HK-2 (cell line): ENCODE results near the gene ZNF503.

Source experiments
- DNase-seq: peaks from one replicate; pipeline ENCODE4 v3.0.0-alpha.2; 2018; ENCODE audit not compliant: unreplicated experiment

The ZNF503 gene, protein sequence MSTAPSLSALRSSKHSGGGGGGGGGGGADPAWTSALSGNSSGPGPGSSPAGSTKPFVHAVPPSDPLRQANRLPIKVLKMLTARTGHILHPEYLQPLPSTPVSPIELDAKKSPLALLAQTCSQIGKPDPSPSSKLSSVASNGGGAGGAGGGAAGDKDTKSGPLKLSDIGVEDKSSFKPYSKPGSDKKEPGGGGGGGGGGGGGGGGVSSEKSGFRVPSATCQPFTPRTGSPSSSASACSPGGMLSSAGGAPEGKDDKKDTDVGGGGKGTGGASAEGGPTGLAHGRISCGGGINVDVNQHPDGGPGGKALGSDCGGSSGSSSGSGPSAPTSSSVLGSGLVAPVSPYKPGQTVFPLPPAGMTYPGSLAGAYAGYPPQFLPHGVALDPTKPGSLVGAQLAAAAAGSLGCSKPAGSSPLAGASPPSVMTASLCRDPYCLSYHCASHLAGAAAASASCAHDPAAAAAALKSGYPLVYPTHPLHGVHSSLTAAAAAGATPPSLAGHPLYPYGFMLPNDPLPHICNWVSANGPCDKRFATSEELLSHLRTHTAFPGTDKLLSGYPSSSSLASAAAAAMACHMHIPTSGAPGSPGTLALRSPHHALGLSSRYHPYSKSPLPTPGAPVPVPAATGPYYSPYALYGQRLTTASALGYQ

DNA sequence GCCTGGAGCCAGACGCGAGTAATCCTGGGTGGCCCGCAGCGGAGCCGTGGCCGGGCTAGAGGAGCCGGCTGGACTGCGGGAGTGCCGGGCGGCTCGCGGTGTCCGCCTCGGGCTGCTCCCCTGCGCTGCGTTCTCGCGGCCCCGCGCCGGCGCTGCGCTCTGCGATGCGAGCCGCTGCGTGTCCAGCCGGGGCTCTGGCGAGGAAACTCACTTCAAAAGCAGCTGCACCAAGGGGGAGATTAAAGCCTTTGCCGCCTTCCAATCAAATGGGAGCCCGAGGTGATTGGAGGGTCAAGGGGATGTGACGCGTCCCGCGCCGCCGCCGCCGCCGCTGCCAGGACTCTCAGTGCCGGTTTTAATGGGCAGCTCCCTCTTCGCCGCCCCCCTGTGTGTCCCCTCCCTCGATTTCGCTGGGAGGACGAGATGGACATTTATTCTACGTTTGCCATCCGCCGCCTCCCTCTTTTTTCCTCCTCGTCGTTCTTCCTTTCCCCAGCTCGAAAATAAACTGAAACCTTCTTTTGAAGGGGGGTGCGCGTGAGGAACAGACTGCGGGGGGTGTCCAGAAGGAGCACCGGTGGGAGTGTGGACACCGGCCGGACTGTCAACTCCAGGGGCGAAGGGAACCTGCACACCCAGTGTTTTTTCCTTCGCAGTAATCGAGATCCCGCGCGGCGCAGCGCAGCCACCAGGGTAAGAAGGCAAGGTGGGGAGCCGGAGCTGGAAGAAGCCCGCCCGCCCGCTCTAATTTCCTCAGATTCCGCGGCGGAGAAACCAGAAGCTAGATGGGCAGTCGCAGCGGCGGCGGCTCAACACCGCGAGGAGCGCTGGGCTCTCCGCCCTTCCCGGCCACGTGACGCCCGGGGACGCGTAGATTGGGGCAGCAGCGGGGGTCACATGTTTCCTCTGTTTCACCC, at the start of gene ZNF503:
ZNF503 (minus strand) TSS at position 196 of the 917 bp plus-strand sequence. CDS start 345 bp downstream, outside the sequence.
- DNase-seq: peak; percentile 98

DNA sequence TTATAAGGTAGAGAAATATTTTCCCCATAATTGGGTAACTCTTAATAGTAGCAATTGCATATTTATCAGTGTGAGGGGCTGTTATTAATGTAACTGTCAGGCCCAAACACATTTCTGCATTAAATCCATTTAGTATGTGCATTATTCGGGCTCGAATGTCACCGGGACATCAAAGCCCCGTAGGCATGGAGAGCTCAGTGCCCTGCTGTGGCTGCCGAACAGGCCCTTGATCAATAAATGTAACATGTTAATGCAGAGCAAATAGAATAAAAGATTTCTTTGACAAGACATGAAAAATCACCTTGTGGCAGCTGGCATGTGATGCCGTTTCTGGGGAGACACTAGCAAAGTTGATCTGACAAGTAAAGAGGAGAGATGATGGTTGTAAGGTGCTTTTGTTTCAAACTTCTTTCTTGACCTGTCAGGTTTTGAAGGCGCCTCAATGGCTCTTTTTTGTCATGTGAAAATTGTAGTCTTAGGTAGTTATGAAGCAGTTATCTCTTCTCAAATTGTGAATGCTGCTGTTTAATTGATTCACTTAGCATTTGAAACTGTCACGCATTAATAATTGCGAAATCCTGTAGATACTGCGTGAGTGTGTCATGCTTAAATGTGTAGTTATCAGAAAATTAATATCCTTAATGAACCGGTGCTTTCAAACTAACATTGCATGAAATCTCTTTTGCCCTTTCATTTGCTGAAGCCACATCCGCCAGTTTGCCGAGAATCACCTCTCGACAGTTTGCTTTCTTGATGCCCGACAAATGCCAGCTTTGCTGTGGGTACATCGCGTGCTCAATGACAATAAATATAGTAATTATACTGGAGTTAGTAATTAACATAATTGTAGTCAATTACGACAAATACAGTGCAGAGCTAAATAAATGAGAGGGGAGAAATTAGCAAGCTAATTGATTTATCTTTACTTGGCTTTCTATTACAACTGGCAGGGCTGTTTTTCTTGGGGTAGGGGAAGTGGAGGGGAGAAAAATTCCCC, 49.4 kb upstream of the ZNF503 start:
- no peak for DNase-seq

DNA sequence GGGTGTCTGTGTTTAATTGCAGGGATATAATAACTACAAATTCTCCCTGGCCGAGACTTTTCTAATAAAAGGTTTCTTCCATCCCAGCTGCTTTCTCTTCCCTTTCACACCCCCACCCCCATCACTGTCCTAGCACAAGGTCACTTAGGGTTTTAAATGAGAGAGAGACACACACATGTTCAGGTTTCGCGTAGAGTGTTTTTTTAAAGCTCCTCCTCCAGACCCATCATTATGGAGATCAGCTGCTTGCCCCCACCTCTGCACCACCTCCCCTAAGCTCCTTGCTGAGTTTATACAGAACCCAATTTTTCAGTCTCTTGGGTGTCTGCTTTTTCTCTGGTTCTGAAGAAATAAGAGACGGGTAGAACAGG, 48.5 kb upstream of the ZNF503 start:
- DNase-seq: no peak

DNA sequence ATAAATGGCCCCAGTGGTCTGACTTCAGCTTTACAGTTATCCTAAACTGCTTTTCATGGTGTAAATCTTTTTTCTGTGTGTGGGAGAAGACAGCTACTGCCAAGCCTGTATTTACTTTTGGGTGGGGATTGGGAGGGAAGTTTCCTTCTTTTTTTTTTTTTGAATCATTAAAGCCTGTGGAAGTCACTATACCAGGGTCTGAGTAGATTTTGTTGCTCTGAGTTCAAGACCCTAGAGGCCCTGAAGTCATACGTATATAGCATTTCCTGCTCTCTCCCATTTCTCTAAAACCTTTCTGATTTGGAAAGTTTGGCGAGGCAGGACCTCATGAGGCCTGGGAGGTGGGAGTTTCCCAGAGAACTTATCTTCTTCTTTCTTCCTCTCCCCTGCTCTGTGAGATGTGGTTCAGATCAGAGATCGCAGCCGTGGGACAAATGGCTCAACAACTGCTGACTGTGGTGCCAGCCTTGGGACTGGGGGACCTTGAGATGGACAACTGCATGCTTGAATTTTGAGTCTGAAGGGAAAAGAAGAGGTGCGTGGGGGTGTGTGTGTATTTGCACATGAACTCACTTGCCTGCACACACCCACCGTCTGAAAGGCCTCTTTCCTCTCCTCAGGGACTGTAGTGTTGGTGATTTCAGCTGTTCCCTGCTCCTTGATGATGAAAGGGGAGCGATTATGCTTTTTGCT, 48.0 kb upstream of the ZNF503 start:
- DNase-seq: no peak

DNA sequence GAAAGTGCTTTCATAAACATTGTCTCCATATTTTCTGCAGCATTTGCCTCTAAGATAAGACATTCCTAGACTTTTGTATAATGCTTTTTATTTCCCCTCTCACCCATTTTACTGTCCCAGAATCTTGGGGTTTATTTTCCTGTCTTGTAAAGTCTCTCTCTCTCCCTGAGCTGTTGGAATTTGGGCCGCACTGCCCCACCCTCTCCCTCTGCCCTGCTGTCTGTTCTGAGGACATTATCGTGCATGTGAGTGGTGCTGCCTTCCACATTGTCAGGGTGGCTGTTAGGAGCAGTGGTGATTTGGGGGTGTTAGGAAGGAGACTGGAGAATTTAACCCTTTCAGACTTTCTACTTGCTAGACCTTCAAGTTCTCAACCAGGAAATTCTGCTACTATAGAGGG, 46.6 kb upstream of the ZNF503 start:
- DNase-seq: no peak

DNA sequence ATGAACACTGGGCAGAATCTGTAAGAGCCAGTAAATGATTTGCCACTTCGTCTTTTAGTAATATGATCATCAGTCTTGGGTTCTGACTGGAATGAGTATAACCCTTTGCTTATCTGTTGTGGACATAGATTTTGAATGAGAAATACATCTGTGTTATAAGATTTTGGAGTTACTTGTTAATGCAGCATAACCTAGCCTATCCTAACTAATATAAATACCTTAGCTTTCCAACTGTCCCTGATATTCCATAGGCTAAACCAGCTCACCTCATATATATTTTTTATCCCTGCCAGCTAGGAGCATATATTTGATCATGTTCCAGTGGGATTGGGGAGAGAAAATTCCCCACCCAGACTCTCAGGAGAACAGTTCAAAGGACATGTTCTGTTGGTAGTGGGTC, 44.9 kb upstream of the ZNF503 start:
- no peak for DNase-seq

DNA sequence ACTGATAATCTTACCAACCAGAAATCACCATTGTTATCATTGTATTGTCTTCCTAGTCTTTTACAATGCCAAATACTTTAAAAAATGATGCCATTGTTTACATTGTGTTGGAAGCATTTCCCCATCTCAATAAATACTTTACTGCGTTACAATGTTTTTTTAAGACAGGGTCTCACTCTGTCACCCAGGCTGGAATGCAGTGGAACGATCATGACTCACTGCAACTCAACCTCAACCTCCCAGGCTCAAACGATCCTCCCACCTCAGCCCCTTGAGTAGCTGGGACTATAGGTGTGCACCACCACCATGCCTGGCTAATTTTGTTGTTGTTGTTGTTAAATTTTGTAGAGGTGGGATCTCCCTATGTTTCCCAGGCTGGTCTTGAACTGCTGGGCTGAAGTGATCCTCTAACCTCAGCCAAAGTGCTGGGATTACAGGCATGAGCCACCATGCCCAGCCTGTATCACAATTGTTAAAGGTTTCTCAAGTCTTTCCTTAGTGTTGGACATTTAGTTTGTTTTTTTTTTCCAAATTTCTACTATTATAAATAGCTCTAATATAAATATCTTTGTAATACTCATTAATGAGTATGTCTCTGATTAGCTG, 43.3 kb upstream of the ZNF503 start:
- DNase-seq: no peak

DNA sequence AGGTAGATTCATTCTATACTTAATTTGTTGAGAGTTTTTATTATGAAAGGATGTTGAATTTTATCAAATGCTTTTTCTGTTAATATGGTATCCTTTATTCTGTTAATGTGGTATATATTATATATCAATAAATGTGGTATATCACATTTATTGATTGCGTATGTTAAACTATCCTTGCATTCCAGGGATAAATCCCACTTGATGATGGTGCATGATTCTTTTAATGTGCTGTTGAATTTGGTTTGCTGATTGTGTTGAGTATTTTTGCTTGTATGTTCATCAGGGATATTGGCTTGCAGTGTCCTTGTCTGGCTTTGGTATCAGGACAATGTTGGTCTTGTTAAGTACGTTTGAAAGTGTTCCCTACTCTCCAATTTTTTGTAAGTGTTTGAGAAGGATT, 41.8 kb upstream of the ZNF503 start:
- DNase-seq: no peak

DNA sequence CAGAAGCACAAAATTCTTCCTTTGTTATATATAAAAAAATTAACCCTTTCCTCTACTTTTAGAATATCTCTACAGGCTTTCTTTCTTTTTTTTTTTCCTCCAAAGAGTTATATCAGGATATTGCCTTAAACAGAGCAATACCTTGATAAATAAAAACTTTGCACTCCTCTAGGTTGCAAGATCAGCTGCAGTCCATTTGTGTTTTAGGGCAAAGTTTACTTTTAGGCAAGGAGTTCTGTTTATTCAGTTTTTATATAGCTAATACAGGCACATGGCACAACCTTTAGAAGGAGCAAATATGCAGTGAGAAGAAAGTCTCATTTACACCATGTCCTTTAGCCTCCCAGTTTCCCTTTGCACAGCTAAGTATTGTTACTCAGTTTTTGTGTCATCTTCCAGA, 40.1 kb upstream of the ZNF503 start:
- DNase-seq: no peak

DNA sequence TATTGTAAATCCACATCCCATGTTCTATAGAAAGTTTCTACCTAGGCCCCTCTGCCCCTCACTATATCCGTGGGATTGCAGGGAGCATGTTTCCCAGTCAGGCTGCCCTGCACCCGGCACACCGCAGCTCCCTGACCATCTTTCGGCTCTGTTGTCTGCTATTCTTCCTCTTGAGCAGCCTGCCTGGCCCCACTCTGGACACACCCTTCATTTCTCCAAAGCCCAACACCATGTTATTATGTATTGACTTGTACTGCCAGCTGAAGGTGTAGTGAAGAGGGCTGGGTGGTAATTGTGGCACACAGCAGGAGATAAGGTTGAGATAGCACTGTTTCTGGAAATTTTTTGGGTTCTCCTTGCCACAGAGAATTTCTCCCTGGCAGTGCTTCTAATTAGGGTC, 39.6 kb upstream of the ZNF503 start:
- DNase-seq: no peak

DNA sequence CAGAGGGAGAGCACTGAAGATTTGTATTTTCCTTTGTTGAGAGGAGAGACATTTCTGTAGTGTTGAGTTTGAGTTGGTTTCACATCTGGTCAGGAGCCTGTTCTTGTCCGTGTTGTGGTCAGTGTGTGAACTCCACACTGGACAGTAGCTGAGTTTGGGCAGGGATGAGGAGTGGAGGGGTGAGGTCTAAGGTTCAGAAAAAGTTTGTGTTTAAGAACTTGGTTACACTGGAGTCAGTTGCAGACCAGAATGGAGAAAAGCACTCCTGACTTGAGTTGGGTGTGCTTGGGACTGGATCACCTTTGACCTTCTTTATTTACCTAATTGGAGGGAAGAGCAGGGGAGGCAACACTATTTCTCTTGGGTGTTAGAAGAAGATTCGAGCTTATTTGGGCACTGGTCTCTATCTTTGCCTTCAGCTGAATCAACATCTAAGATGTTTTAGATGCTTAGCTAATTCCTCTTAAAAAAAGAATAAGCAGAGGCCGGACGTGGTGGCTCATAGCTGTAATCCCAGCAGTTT, 38.8 kb upstream of the ZNF503 start:
- no peak for DNase-seq

DNA sequence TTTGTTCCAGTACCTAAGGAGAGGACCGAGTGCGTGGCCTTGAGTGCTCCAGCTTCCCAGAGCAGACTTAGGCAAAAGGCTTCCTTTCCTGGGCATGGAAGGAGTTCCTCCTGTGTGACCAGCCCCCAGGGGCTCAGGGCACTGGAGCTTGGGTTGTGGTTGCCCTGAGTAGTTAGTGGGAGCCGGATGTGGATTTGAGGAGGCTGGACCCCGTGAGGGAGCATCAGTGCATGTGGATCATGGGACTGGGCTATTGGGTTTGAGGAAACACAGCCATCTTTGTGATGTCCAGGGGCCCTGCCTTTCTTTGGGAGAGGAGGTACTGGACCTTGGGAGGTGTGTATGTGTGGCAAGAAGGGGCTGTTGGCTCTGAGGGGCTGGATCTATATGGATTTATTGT, 38.2 kb upstream of the ZNF503 start:
- no peak for DNase-seq

DNA sequence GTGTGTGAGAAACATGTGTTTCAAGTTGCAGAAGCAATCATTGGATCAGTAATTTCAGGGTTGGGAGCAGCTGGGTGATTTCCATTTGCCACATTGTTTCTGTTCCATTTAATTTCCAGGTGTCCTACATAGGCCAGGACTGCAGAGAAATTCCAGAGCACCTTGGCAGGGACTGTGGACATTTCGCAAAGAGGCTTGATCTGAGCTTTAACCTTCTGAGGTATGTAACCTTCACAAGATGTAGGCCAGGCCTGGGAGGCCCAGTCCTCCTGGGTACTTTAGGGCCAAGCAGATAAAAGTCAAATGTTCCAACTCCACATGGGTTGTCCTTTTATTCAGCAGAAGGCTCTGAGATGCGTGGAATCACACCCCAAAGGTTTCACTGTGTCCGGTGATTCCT, 36.7 kb upstream of the ZNF503 start:
- DNase-seq: no peak

DNA sequence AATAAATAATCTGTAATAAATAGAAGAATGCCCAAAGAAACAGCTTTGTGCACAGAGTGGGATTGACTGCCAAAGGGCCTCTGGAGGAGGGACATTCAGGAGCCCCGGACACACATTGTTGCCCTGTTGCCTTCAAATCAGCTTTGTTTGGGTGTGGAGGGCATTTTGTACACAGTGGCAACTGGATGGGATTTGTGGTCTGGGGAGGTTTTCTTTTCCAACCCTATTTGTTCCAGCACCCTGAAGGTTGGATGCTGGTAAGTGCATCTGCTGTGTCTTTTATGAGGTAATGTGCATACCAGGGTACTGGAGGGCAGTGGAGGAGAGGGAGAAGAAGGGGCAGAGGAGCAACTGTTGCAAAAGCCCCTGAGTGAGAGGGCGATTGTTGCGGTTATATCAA, 36.1 kb upstream of the ZNF503 start:
- DNase-seq: no peak

DNA sequence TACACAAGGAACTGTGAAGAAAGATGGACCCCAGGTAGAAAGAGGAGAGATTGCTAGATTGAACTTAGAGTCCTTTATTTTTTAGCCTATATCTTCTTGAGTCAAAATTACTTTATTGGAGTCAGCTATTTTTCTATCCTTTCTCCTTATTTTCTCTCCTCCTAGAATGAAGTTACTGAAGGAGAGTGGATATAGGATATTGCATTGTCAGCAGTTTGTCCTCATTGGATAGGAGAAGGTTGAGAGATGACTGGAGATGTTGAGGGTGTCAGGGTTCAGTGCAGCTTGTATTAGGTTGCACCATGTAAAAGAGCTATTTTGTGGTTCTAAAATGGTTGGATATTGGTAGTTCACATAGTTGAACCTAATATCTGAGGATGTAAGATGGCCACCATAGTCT, 35.3 kb upstream of the ZNF503 start:
- no peak for DNase-seq

DNA sequence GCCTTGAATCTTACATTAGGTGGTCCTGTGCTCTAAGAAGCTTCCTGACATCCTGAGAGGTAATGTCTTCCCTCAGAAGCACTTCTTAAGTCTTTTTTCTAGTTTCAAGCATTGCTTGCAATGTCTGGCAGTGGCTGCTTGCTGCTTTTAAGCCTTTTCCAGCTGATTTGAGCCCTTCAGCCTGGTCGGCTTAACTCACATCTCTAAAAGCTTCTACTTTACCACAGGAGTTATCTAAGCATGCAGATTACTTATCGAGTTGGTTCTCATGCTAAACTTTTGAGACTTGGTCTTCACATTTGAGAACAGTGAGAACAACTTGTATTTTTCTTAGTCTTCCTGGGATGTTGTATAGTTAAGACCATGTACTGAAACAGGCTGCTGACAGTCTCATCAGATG, 33.7 kb upstream of the ZNF503 start:
- no peak for DNase-seq

DNA sequence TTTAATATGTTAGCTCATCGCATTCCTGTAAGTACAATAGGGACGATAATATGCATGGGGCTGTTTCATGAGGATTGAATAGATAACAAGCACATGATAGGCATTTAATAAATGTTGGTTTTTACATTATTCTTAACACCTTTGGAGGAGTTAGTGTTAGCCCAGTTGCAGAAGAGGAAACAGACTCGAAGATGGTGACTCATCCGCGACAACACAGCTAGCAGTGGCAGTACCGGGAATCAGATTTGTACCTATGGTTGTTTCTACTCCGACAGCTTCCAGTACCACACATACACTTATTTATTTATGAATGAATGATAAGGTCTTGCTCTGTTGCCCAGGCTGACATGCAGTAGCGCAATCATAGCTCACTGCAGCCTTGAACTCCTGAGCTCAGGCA, 32.7 kb upstream of the ZNF503 start:
- DNase-seq: no peak

DNA sequence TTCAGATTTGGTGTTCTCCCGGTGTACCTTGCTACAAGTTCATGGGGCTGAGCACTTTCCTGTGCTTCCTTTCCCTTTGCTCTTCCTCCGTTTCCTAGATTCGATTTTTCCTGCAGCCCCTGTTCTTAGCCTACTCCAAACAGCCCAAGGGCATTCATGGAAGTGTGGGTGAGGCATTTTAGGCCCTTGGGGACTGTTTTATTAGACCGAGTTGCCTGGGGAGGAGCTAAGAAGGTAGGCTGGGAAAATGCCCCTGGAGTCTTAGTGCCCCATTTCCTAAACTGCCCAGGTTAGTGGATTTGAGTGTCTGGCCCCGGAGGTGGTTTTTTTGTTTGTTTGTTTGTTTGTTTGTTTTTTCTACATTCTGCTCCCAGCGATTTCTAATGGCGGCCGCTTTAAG, 31.7 kb upstream of the ZNF503 start:
- no peak for DNase-seq

DNA sequence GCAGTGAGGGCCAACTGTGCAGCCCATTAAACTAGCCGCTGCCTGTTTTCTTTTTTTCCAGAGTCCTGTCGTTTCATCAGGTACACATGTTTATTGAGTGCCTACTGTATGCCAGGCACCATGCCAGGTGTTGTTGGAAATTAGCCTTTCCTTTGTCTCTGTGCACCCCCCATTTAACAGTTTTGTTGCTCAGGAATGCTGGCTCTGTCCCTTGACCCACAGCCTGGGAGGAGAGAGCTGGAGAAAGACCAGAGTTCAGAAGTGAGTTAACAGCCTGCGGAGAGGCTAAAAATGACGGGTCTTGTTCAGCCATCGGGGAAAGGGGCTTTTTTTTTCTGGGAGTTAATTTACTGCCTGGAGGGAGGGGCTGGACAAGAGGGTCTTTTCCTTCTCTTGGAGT, 31.2 kb upstream of the ZNF503 start:
- no peak for DNase-seq

DNA sequence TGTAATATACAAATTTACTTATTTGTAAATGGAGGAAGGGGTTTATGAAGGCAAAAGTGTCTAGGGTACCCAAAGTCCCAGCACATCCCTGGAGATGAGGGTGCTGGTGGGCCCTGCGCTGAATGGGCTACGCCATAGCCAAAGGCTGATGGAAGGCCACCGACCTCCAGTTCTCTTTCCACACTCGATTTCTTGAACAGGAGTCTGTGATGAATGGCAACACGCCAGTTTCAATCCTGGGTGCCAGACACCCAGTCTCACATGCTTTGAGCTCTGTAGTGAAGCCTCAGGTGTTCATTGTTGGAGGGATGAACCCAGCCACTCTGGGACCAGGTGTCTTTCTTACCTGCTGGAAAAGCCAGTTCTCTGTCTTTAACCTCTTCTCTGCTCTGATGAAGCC, 30.6 kb upstream of the ZNF503 start:
- DNase-seq: no peak
